Neural progenitor cell (in vitro differentiated cells): ENCODE data around the gene YIF1B. TPM values are rescaled to one million over a fixed set of nuclear protein-coding genes. Genes with fewer than 3 reads are reported as not detected.

ENCODE experiments used
- DNase-seq: peaks from one replicate; pipeline ENCODE4 v3.0.0-alpha.2; 2016; ENCODE audit warnings: low spot score
- H2AFZ ChIP-seq: fragments of 200-600 bp; sonication (generic); replicated peaks from 2 replicates; pipeline ENCODE4 v1.6.1; 2016; ENCODE audit warnings: antibody characterized with exemption
- H3F3A ChIP-seq: fragments of 200-600 bp; sonication (generic); 2 replicates; pipeline ENCODE4 v1.6.1; 2016; ENCODE audit warnings: antibody characterized with exemption, low read depth
- H3K27ac ChIP-seq: fragments of 200-600 bp; sonication (generic); 2 replicates; pipeline ENCODE4 v1.5.1; 2016; ENCODE audit warnings: mild to moderate bottlenecking
- H3K27me3 ChIP-seq: fragments of 200-600 bp; sonication (generic); 2 replicates; pipeline ENCODE4 v1.6.1; 2016; ENCODE audit warnings: mild to moderate bottlenecking, moderate library complexity
- H3K36me3 ChIP-seq: fragments of 200-600 bp; sonication (generic); 2 replicates; pipeline ENCODE4 v1.5.1; 2016
- H3K4me1 ChIP-seq: fragments of 200-600 bp; sonication (generic); 2 replicates; pipeline ENCODE4 v1.6.1; 2016; ENCODE audit warnings: mixed run types
- H3K4me2 ChIP-seq: fragments of 200-600 bp; sonication (generic); 2 replicates; pipeline ENCODE4 v1.6.1; 2016
- H3K4me3 ChIP-seq: fragments of 200-600 bp; sonication (generic); 2 replicates; pipeline ENCODE4 v1.5.1; 2016
- H3K79me2 ChIP-seq: fragments of 200-600 bp; sonication (generic); 2 replicates; pipeline ENCODE4 v1.6.1; 2016; ENCODE audit warnings: low read depth
- H3K9ac ChIP-seq: fragments of 200-600 bp; sonication (generic); 2 replicates; pipeline ENCODE4 v1.6.1; 2016
- H3K9me3 ChIP-seq: fragments of 200-600 bp; sonication (generic); 2 replicates; pipeline ENCODE4 v1.5.1; 2016; ENCODE audit warnings: low read depth
- H4K20me1 ChIP-seq: fragments of 200-600 bp; sonication (generic); 2 replicates; pipeline ENCODE4 v1.6.1; 2016; ENCODE audit warnings: low read depth
- H3K27ac Mint-ChIP-seq: 3 replicates; pipeline ENCODE4 v1.8.0; 2021; ENCODE audit warnings: mixed read lengths
- H3K27me3 Mint-ChIP-seq: 2 replicates; pipeline ENCODE4 v1.8.0; 2022; ENCODE audit warnings: low read depth, mild to moderate bottlenecking, inconsistent platforms, moderate library complexity, mixed read lengths; ENCODE audit not compliant: insufficient read depth
- H3K36me3 Mint-ChIP-seq: 3 replicates; pipeline ENCODE4 v1.8.0; 2021; ENCODE audit warnings: mixed read lengths
- H3K4me1 Mint-ChIP-seq: 3 replicates; pipeline ENCODE4 v1.8.0; 2021; ENCODE audit warnings: mixed read lengths
- H3K4me3 Mint-ChIP-seq: 3 replicates; pipeline ENCODE4 v1.8.0; 2021; ENCODE audit warnings: mild to moderate bottlenecking, moderate library complexity, mixed read lengths
- H3K9me3 Mint-ChIP-seq: 3 replicates; pipeline ENCODE4 v1.8.0; 2020; ENCODE audit warnings: mixed read lengths
- EZH2 ChIP-seq: fragments of 200-600 bp; sonication (generic); IDR thresholded peaks from 2 replicates; pipeline ENCODE4 v1.6.1; 2017; ENCODE audit warnings: antibody characterized with exemption, mild to moderate bottlenecking, moderate library complexity
- EZH2phosphoT487 ChIP-seq: fragments of 200-600 bp; sonication (generic); IDR thresholded peaks from 2 replicates; pipeline ENCODE4 v1.6.1; 2017; ENCODE audit warnings: antibody characterized with exemption
- total RNA-seq: library from RNA; depleted of rRNA; stranded (reverse); fragments of >200 nt; gene quantifications from 2 replicates; pipeline ENCODE4 v1.2.3, GENCODE V29; 2015; ENCODE audit warnings: low replicate concordance
- TF ChIP-seq, protein P1 (sequence below): fragments of 200-600 bp; sonication (generic); IDR thresholded peaks from 2 replicates; pipeline ENCODE4 v1.5.1; 2017; ENCODE audit warnings: antibody characterized with exemption, mild to moderate bottlenecking

The YIF1B gene
- total RNA-seq, 1 donor from 2014 or later, result 38.1 TPM

DNA sequence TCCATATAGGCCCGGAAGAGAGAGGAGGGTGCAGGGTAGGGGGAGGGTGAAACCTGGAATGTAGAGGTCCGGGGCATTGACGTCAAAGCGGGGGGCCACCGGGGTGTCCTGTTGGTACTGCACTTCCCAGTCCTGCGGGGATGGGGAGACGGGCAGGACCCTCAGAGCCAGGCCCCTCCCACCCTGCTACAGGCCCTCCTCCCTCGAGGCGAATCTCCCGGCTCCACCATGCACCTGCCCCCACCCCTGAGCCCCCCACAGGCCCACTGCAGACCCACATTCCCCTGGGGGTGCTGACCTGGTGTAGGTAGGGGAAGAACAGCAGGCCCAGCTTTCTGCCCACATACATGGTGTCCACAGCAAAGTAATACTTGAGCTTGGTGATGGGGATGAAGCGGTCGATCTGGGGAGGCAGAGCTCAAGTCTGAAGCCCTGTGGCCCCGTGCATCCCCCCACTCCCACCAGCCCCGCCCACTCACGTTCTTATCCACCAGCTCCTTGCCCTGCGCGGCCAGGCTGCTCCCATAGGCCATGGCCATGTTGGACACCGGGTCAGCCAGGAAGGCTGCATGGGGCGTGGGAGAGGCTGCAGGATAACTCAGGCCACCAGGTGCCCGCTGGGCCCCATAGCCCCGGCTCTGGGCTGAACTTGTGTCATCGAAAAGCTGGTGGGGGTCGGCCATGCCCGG is 6.7 kb downstream of the YIF1B start:
- Histone ChIP-seq H3F3A (peaks cover 15% of the 10 kb centered on the region), H3K36me3 (no peaks in the 10 kb centered on the region), H3K4me1 (peaks cover 5% of the 10 kb centered on the region), H2AFZ (no peak overlapping the region), H3K4me3 (no peak overlapping the region), H3K27ac (no peak overlapping the region), H3K79me2 (peaks cover under 1% of the 10 kb centered on the region), H3K9me3 (no peaks in the 10 kb centered on the region), H3K4me2 (no peak overlapping the region), H3K27me3 (peaks cover 5% of the 10 kb centered on the region), H4K20me1 (peaks cover 3% of the 10 kb centered on the region), H3K9ac (no peak overlapping the region)
- no peak overlapping the region for H3K27ac Mint-ChIP-seq
- H3K36me3 Mint-ChIP-seq, result peaks cover 2% of the 10 kb centered on the region
- TF ChIP-seq EZH2phosphoT487, result no peak
- TF ChIP-seq, protein P1, sequence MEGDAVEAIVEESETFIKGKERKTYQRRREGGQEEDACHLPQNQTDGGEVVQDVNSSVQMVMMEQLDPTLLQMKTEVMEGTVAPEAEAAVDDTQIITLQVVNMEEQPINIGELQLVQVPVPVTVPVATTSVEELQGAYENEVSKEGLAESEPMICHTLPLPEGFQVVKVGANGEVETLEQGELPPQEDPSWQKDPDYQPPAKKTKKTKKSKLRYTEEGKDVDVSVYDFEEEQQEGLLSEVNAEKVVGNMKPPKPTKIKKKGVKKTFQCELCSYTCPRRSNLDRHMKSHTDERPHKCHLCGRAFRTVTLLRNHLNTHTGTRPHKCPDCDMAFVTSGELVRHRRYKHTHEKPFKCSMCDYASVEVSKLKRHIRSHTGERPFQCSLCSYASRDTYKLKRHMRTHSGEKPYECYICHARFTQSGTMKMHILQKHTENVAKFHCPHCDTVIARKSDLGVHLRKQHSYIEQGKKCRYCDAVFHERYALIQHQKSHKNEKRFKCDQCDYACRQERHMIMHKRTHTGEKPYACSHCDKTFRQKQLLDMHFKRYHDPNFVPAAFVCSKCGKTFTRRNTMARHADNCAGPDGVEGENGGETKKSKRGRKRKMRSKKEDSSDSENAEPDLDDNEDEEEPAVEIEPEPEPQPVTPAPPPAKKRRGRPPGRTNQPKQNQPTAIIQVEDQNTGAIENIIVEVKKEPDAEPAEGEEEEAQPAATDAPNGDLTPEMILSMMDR, result no peak
- no peak for TF ChIP-seq EZH2
- H3K9me3 Mint-ChIP-seq, result no peaks in the 10 kb centered on the region
- H3K27me3 Mint-ChIP-seq, result peaks cover 6% of the 10 kb centered on the region
- DNase-seq, result no peak
- H3K4me1 Mint-ChIP-seq, result peaks cover 5% of the 10 kb centered on the region
- no peak overlapping the region for H3K4me3 Mint-ChIP-seq

DNA sequence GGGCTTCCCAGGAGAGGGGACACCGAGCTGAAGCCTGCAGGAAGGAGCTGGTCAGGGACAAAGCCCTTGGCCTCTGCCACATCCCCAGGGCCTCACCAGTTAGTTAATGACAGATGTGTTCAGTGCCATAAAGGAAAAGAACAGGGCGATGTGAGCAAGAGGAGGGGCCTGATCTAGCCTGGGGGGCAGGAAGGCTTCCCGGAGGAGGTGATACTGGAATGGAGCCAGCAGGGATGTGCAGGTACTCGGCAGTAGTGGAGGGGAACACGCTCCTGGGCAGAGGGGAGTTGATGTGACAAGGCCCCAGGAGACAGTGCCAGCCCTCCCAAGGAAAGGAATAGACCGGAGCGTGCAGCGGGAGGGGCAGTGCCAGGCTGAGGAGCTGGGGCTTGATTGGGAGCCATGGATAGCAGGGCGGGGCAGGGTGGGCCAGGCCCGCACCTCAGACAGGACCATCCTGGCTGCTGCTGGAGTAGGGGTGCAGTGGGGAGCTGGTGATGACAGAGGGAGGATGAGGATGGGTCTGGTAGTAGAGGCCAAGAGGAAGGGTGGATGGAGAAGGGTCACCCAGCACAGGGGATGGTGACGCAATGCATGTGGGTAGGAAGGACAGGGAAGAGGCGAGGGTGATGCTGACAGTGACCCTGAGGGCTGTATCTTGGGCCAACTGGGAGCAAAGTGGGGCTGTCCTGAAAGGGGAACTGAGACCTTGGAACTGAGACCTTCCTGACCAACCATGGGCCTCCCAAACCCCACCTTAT is 7.6 kb downstream of the YIF1B start:
- Histone ChIP-seq H3K4me2 (no peak overlapping the region), H4K20me1 (peaks cover 3% of the 10 kb centered on the region)
- H3K9me3 Mint-ChIP-seq, result no peaks in the 10 kb centered on the region

DNA sequence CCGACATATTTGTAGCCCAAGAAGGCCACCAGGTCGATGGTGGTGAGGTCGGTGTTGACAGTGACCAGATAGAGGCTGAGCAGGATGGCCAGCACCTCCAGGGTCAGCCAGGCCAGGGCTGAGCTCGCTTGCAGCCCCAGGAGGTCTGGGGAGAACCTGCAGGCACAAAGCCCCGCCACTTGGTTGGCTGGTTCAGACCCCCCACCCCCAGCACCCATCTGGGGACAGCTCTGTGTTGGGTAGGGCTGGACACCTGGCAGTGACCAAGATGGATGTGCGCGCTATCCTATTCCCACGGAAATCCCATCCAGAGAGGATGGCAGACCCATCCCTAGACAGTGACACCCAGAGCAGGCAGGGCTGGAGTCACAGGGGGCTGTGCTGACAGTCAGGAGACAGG is 8.2 kb downstream of the YIF1B start:
- TF ChIP-seq EZH2 (no peak), EZH2phosphoT487 (no peak)
- TF ChIP-seq, protein P1, result no peak
- H3K36me3 ChIP-seq, result no peaks in the 10 kb centered on the region
- no peak overlapping the region for H3K4me2 ChIP-seq
- H3F3A ChIP-seq, result peaks cover 15% of the 10 kb centered on the region
- DNase-seq, result no peak
- H3K4me3 ChIP-seq, result no peak overlapping the region
- Mint-ChIP-seq H3K9me3 (no peaks in the 10 kb centered on the region), H3K4me1 (no peaks in the 10 kb centered on the region), H3K4me3 (no peak overlapping the region), H3K36me3 (peaks cover 2% of the 10 kb centered on the region), H3K27me3 (peaks cover 4% of the 10 kb centered on the region), H3K27ac (no peak overlapping the region)
- no peak overlapping the region for H3K9ac ChIP-seq
- no peaks in the 10 kb centered on the region for H3K79me2 ChIP-seq
- H4K20me1 ChIP-seq, result peaks cover 3% of the 10 kb centered on the region
- H2AFZ ChIP-seq, result no peak overlapping the region
- H3K27me3 ChIP-seq, result peaks cover 17% of the 10 kb centered on the region
- H3K4me1 ChIP-seq, result peaks cover 5% of the 10 kb centered on the region
- no peaks in the 10 kb centered on the region for H3K9me3 ChIP-seq
- no peak overlapping the region for H3K27ac ChIP-seq

More for the DNA sequence above, 7.6 kb downstream of the YIF1B start:
- H3K9me3 ChIP-seq, result no peaks in the 10 kb centered on the region
- no peaks in the 10 kb centered on the region for H3K36me3 ChIP-seq
- no peak overlapping the region for H3K4me3 ChIP-seq
- DNase-seq, result no peak
- peaks cover 5% of the 10 kb centered on the region for H3K4me1 ChIP-seq
- TF ChIP-seq, protein P1, result no peak
- no peak for TF ChIP-seq EZH2
- TF ChIP-seq EZH2phosphoT487, result no peak
- H3K4me3 Mint-ChIP-seq, result no peak overlapping the region
- H3K9ac ChIP-seq, result no peak overlapping the region
- peaks cover 14% of the 10 kb centered on the region for H3K27me3 ChIP-seq
- no peaks in the 10 kb centered on the region for H3K4me1 Mint-ChIP-seq
- no peak overlapping the region for H3K27ac Mint-ChIP-seq
- H2AFZ ChIP-seq, result no peak overlapping the region
- no peaks in the 10 kb centered on the region for H3K79me2 ChIP-seq
- peaks cover 2% of the 10 kb centered on the region for H3K36me3 Mint-ChIP-seq
- peaks cover 15% of the 10 kb centered on the region for H3F3A ChIP-seq
- peaks cover 4% of the 10 kb centered on the region for H3K27me3 Mint-ChIP-seq
- no peak overlapping the region for H3K27ac ChIP-seq
